Astrocyte (in vitro differentiated cells and primary cell): ENCODE measurements around the gene AMMECR1. TPM values are rescaled to one million over a fixed set of nuclear protein-coding genes. Genes with fewer than 3 reads are reported as not detected.

Experiments
- DNase-seq: peaks from one replicate; pipeline ENCODE4 v3.0.0-alpha.2; 2010; ENCODE audit warnings: low read depth
- FAIRE-seq: peaks from 2 replicates; lab custom pipeline; 2011; peaks lifted over from hg19 to GRCh38; lab: Jason Lieb, UNC
- H2AFZ ChIP-seq: 2 replicates; pipeline ENCODE4 v1.6.0; 2012; ENCODE audit warnings: low read depth, low read length, inconsistent platforms
- H3K27ac ChIP-seq: 2 replicates; pipeline ENCODE4 v1.5.1; 2011; ENCODE audit warnings: low read depth, low read length, inconsistent platforms
- H3K27me3 ChIP-seq: 2 replicates; pipeline ENCODE4 v1.6.0; 2011; ENCODE audit warnings: low read length, inconsistent platforms; ENCODE audit not compliant: insufficient read depth
- H3K36me3 ChIP-seq: 2 replicates; pipeline ENCODE4 v1.5.1; 2011; ENCODE audit warnings: low read length, inconsistent platforms; ENCODE audit not compliant: insufficient read depth
- H3K4me1 ChIP-seq: 2 replicates; pipeline ENCODE4 v1.5.1; 2011; ENCODE audit warnings: low read length, inconsistent platforms; ENCODE audit not compliant: insufficient read depth
- H3K4me2 ChIP-seq: 2 replicates; pipeline ENCODE4 v1.6.0; 2012; ENCODE audit warnings: low read length, inconsistent platforms
- H3K4me3 ChIP-seq: 2 replicates; pipeline ENCODE4 v1.5.1; 2011; ENCODE audit warnings: low read depth, mild to moderate bottlenecking, low read length, inconsistent platforms; ENCODE audit not compliant: insufficient read depth
- H3K79me2 ChIP-seq: 2 replicates; pipeline ENCODE4 v1.6.0; 2012; ENCODE audit warnings: mild to moderate bottlenecking, low read length, inconsistent platforms; ENCODE audit not compliant: insufficient read depth
- H3K9ac ChIP-seq: 2 replicates; pipeline ENCODE4 v1.6.0; 2012; ENCODE audit warnings: mild to moderate bottlenecking, low read length, inconsistent platforms
- H3K9me3 ChIP-seq: 2 replicates; pipeline ENCODE4 v1.5.1; 2012; ENCODE audit warnings: low read depth, mild to moderate bottlenecking, low read length, inconsistent platforms; ENCODE audit not compliant: insufficient read depth
- H4K20me1 ChIP-seq: 2 replicates; pipeline ENCODE4 v1.6.0; 2012; ENCODE audit warnings: low read length, inconsistent platforms; ENCODE audit not compliant: insufficient read depth
- H3K27ac Mint-ChIP-seq: one replicate; pipeline ENCODE4 v1.8.0; 2021; ENCODE audit warnings: mild to moderate bottlenecking, mixed read lengths; ENCODE audit not compliant: unreplicated experiment
- H3K27me3 Mint-ChIP-seq: one replicate; pipeline ENCODE4 v1.8.0; 2021; ENCODE audit warnings: low read depth, mixed read lengths; ENCODE audit not compliant: unreplicated experiment
- H3K36me3 Mint-ChIP-seq: one replicate; pipeline ENCODE4 v1.8.0; 2021; ENCODE audit warnings: low read depth, mixed read lengths; ENCODE audit not compliant: unreplicated experiment
- H3K4me1 Mint-ChIP-seq: one replicate; pipeline ENCODE4 v1.8.0; 2021; ENCODE audit warnings: low read depth, mixed read lengths; ENCODE audit not compliant: unreplicated experiment
- H3K4me3 Mint-ChIP-seq: one replicate; pipeline ENCODE4 v1.8.0; 2021; ENCODE audit warnings: mild to moderate bottlenecking, moderate library complexity, mixed read lengths; ENCODE audit not compliant: unreplicated experiment
- H3K9me3 Mint-ChIP-seq: one replicate; pipeline ENCODE4 v1.8.0; 2021; ENCODE audit warnings: mild to moderate bottlenecking, mixed read lengths; ENCODE audit not compliant: unreplicated experiment
- CTCF ChIP-seq: IDR thresholded peaks from 2 replicates; pipeline ENCODE4 v1.5.1; 2011; ENCODE audit warnings: low read depth, mild to moderate bottlenecking, inconsistent platforms, low read length, moderate library complexity; ENCODE audit not compliant: insufficient read depth
- EZH2 ChIP-seq: IDR thresholded peaks from 2 replicates; pipeline ENCODE4 v1.6.1; 2012; ENCODE audit warnings: mild to moderate bottlenecking, low read length, inconsistent platforms; ENCODE audit not compliant: insufficient read depth
- total RNA-seq: library from RNA; stranded (reverse); gene quantifications from 2 replicates; pipeline ENCODE4 v1.2.1, GENCODE V29; 2021

The AMMECR1 gene
- total RNA-seq, 1 donor from 2014 or later = 16.0 TPM

- Histone ChIP-seq H3K4me3 (no peak overlapping the region), H3K27me3 (no peaks in the 10 kb centered on the region), H2AFZ (no peak overlapping the region), H3K27ac (no peak overlapping the region), H3K79me2 (peaks cover 16% of the 10 kb centered on the region), H3K4me1 (no peaks in the 10 kb centered on the region), H4K20me1 (peaks cover 10% of the 10 kb centered on the region), H3K4me2 (no peak overlapping the region), H3K9me3 (no peaks in the 10 kb centered on the region), H3K9ac (no peak overlapping the region), H3K36me3 (no peaks in the 10 kb centered on the region)
- DNase-seq = no peak
- no peaks in the 10 kb centered on the region for H3K36me3 Mint-ChIP-seq
- TF ChIP-seq CTCF (no peak), EZH2 (no peak)
- no peaks in the 10 kb centered on the region for H3K4me1 Mint-ChIP-seq
- H3K9me3 Mint-ChIP-seq = no peaks in the 10 kb centered on the region
- H3K27me3 Mint-ChIP-seq = no peaks in the 10 kb centered on the region
- H3K4me3 Mint-ChIP-seq = no peak overlapping the region
- FAIRE-seq = no peak
- no peak overlapping the region for H3K27ac Mint-ChIP-seq
Measured at GRCh38 chrX:110321081-110321480, 3.2 kb upstream of the AMMECR1 start.

GRCh38 chrX:110320381-110320987 is 2.6 kb upstream of the AMMECR1 start:
- Mint-ChIP-seq H3K4me3 (no peak overlapping the region), H3K27ac (no peak overlapping the region), H3K27me3 (no peaks in the 10 kb centered on the region), H3K36me3 (no peaks in the 10 kb centered on the region), H3K4me1 (no peaks in the 10 kb centered on the region), H3K9me3 (no peaks in the 10 kb centered on the region)
- no peaks in the 10 kb centered on the region for H3K9me3 ChIP-seq
- H3K36me3 ChIP-seq = no peaks in the 10 kb centered on the region
- no peak for FAIRE-seq
- H2AFZ ChIP-seq = no peak overlapping the region
- TF ChIP-seq EZH2 (no peak), CTCF (no peak)
- no peak overlapping the region for H3K4me3 ChIP-seq
- no peak overlapping the region for H3K9ac ChIP-seq
- no peak overlapping the region for H3K4me2 ChIP-seq
- H3K4me1 ChIP-seq = no peaks in the 10 kb centered on the region
- peaks cover 22% of the 10 kb centered on the region for H3K79me2 ChIP-seq
- no peak for DNase-seq
- no peak overlapping the region for H3K27ac ChIP-seq
- H4K20me1 ChIP-seq = peaks cover 16% of the 10 kb centered on the region
- H3K27me3 ChIP-seq = no peaks in the 10 kb centered on the region

GRCh38 chrX:110318664-110318968 is 731 bp upstream of the AMMECR1 start:
- no peaks in the 10 kb centered on the region for H3K9me3 ChIP-seq
- no peak for TF ChIP-seq CTCF
- no peak for TF ChIP-seq EZH2
- peak overlapping the region; percentile 94 for H3K4me3 Mint-ChIP-seq
- no peaks in the 10 kb centered on the region for H3K27me3 Mint-ChIP-seq
- peak overlapping the region; percentile 97 for H3K9ac ChIP-seq
- no peaks in the 10 kb centered on the region for H3K9me3 Mint-ChIP-seq
- FAIRE-seq (no peak), DNase-seq (no peak)
- H4K20me1 ChIP-seq = peaks cover 35% of the 10 kb centered on the region
- no peaks in the 10 kb centered on the region for H3K36me3 ChIP-seq
- H3K4me1 Mint-ChIP-seq = peaks cover under 1% of the 10 kb centered on the region
- H3K27me3 ChIP-seq = no peaks in the 10 kb centered on the region
- H3K4me1 ChIP-seq = no peaks in the 10 kb centered on the region
- peak overlapping the region; percentile 97 for H3K4me2 ChIP-seq
- peak overlapping the region; percentile 76 for H3K4me3 ChIP-seq
- peak overlapping the region; percentile 75 for H3K27ac ChIP-seq
- no peaks in the 10 kb centered on the region for H3K36me3 Mint-ChIP-seq
- peak overlapping the region; percentile 98 for H3K27ac Mint-ChIP-seq
- H3K79me2 ChIP-seq = peaks cover 40% of the 10 kb centered on the region
- peak overlapping the region; percentile 86 for H2AFZ ChIP-seq
